ENCODE data around the gene NFYB. TPM values are rescaled to one million over a fixed set of nuclear protein-coding genes. Genes with fewer than 3 reads are reported as not detected.
"Not testable (repeated sequence)": the region's sequence is repeated elsewhere in the genome, so short reads cannot be mapped to it uniquely, and the experiment has no call there.

NFYB gene
- total RNA-seq = 17.4 and 23.6 TPM in 2 replicates

GRCh38 chr12:104137902-104138796 lies at the start of gene NFYB:
Gene NFYB, minus strand, starts transcription at chr12:104138210. Its CDS starts 2,757 bp downstream, at chr12:104135453.
- peak; percentile 98 for DNase-seq

- DNase-seq = no peak
Measured at GRCh38 chr12:104187446-104188155, 49.6 kb upstream of the NFYB start.

GRCh38 chr12:104183443-104183842 lies 45.4 kb upstream of the NFYB start:
- no peak for DNase-seq

GRCh38 chr12:104182621-104183378 lies 44.8 kb upstream of the NFYB start:
- DNase-seq = no peak

- DNase-seq = no peak
Measured at GRCh38 chr12:104182144-104182543, 44.1 kb upstream of the NFYB start.

- DNase-seq = peak; percentile 39
Measured at GRCh38 chr12:104181313-104181712, 43.3 kb upstream of the NFYB start.

GRCh38 chr12:104180374-104180773 lies 42.4 kb upstream of the NFYB start:
- DNase-seq = no peak

GRCh38 chr12:104177663-104178501 lies 39.9 kb upstream of the NFYB start:
- DNase-seq = peak; percentile 82

- no peak for DNase-seq
Measured at GRCh38 chr12:104177336-104177662, 39.3 kb upstream of the NFYB start.

- no peak for DNase-seq
Measured at GRCh38 chr12:104175726-104176247, 37.8 kb upstream of the NFYB start.

- DNase-seq = not testable (repeated sequence)
Measured at GRCh38 chr12:104173804-104174203, 35.8 kb upstream of the NFYB start.

GRCh38 chr12:104172570-104172947 lies 34.5 kb upstream of the NFYB start:
- no peak for DNase-seq

GRCh38 chr12:104171785-104172569 lies 34.0 kb upstream of the NFYB start:
- DNase-seq = no peak

GRCh38 chr12:104168596-104168995 lies 30.6 kb upstream of the NFYB start:
- no peak for DNase-seq

- DNase-seq = no peak
Measured at GRCh38 chr12:104167519-104168458, 29.8 kb upstream of the NFYB start.

- no peak for DNase-seq
Measured at GRCh38 chr12:104166465-104166864, 28.5 kb upstream of the NFYB start.

- DNase-seq = peak; percentile 73
Measured at GRCh38 chr12:104165801-104166200, 27.8 kb upstream of the NFYB start.

- no peak for DNase-seq
Measured at GRCh38 chr12:104164634-104165033, 26.6 kb upstream of the NFYB start.

GRCh38 chr12:104163631-104164030 lies 25.6 kb upstream of the NFYB start:
- DNase-seq = no peak

- DNase-seq = not testable (repeated sequence)
Measured at GRCh38 chr12:104163028-104163427, 25.0 kb upstream of the NFYB start.

Measured in dermis blood vessel endothelial cell (primary cell).